NCI-H2107 (cell line): ENCODE measurements around the gene TUBA1C.
A peak's percentile ranks its signal among the peaks of the same experiment; 100 is the strongest.
"Not testable (repeated sequence)": the region's sequence is repeated elsewhere in the genome, so short reads cannot be mapped to it uniquely, and the experiment has no call there.

ENCODE experiments used
- DNase-seq: peaks from one replicate; lab custom pipeline; 2025; lab: John Stamatoyannopoulos, UW

Gene TUBA1C

DNA sequence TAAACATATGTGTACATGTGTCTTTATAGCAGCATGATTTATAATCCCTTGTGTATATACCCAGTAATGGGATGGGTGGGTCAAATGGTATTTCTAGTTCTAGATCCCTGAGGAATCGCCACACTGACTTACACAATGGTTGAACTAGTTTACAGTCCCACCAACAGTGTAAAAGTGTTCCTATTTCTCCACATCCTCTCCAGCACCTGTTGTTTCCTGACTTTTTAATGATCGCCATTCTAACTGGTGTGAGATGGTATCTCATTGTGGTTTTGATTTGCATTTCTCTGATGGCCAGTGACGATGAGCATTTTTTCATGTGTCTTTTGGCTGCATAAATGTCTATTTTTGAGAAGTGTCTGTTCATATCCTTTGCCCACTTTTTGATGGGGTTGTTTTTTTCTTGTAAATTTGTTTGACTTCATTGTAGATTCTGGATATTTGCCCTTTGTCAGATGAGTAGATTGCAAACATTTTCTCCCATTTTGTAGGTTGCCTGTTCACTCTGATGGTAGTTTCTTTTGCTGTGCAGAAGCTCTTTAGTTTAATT, 45.6 kb downstream of the TUBA1C start:
- not testable (repeated sequence) for DNase-seq

DNA sequence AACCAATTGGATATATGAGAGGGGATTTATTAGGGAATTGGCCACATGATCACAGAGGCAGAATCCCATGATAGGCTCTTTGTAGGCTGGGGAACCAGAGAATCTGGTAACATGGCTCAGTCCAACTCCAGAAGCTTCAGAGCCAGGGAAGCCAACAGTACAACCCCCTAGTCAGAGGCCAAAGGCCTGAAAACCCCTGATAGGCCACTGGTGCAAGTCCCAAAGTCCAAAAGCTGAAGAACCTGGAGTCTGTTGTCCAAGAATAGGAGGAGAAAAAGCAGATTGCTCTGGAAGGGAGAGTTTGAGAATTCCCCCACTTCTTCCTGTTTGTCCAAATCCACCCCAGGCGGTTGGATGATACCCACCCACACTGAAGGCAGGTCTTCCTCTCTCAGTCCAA, 49.9 kb downstream of the TUBA1C start:
- no peak for DNase-seq

DNA sequence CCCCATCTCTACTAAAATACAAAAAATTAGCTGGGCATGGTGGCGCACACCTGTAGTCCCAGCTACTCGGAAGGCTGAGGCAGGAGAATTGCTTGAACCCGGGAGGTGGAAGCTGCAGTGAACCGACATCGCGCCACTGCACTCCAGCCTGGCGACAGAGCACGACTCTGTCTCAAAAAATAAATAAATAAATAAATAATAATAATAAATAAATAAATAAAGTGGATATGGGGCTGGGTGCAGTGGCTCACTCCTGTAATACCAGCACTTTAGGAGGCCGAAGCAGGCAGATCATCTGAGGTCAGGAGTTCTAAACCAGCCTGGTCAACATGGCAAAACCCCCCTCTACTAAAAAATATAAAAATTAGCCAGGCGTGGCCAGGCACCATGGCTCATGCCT, 52.2 kb downstream of the TUBA1C start:
- DNase-seq: not testable (repeated sequence)

DNA sequence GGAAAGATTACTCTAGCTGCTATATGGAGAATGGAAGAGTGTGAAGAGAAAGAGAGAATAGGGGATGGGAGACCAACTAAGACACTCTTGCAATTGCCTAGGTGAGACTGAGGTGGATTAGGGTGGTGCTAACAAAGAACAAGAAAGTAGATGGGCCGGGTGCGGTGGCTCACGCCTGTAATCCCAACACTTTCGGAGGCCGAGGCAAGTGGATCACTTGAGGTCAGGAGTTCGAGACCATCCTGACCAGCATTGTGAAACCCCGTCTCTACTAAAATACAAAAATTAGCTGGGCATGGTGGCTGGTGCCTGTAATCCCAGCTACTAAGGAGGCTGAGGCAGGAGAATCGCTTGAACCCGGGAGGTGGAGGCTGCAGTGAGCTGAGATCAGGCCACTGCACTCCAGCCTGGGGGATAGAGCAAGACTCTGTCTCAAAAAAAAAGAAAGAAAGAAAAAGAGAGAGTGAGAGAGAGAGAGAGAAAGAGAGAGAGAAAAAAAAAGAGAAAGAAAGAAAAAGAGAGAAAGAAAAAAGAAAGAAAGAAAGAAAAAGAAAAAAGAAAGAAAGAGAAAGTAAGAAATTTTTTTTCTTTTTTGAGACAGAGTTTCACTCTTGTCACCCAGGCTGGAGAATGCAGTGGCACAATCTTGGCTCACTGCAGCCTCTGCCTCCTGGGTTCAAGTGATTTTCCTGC, 55.7 kb downstream of the TUBA1C start:
- not testable (repeated sequence) for DNase-seq

DNA sequence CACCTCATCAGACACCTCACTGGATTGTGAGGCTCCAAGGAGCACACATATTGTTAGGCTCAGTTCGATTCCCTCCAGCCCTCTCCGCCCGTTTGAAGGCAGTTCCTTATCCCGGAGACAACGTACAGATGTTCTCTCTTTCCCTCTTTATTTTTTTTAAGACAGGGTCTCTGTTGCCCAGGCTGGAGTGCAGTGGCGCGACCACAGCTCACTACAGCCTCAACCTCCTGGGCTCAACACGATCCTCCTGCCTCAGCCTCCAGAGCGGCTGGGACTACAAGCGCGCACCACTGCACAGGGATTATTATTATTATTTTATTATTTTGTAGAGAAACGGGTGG, 57.5 kb downstream of the TUBA1C start:
- no peak for DNase-seq

DNA sequence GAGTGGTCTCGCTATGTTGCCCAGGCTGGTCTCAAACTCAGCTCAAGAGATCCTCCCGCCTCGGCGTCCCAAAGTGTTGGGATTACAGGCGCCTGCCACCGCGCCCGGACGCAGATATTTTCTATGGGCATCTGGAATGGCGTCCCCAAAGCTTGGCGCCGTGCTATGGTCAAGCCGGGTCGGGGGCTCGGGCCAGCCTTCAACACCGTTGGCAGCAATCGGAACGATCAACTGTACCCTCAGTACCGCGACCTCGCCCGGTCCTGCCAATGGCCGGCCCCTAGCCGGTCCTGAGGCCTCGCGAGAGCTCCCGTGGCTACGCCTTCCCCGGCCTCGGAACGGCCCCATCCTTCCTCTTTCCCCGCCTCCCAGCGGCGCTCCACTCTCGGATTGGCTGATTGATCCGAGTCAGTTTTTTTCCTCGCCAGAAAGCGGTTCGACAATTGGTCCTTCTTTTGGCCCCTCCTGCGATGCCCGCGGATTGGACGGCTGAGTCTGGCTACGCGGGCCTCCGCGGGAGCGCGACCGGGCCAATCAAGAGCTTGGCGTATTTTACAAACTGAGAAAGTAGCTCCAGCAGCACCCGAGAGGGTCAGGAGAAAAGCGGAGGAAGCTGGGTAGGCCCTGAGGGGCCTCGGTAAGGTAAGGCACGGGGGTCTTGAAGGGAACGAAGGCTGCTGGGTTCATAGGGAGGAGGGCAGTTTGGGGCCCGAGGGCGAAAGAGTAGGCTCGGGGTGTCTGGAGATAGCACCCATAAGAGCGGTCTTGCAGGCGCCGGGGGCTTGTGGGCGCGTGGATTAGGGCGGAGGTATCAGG, 58.0 kb downstream of the TUBA1C start, which contains the start of gene TROAP:
TROAP (plus strand) TSS at position 548 of the 816 bp plus-strand sequence. CDS start 354 bp downstream, outside the sequence.
- DNase-seq: peak; percentile 97

DNA sequence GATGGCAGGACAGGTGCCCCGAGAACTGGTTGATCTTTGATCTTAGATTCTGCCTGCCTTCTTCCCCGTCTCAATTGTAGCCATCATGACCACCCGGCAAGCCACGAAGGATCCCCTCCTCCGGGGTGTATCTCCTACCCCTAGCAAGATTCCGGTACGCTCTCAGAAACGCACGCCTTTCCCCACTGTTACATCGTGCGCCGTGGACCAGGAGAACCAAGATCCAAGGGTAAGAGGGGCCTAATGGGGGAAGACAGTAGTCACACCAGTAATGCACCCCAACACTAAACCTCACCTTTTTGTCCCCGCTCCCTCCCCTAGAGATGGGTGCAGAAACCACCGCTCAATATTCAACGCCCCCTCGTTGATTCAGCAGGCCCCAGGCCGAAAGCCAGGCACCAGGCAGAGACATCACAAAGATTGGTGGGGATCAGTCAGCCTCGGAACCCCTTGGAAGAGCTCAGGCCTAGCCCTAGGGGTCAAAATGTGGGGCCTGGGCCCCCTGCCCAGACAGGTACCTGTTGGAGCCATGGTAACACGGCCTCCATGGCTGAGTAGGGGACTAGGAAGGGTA, 58.7 kb downstream of the TUBA1C start:
- no peak for DNase-seq
